ENCODE measurements around the gene UBR4.

DNA sequence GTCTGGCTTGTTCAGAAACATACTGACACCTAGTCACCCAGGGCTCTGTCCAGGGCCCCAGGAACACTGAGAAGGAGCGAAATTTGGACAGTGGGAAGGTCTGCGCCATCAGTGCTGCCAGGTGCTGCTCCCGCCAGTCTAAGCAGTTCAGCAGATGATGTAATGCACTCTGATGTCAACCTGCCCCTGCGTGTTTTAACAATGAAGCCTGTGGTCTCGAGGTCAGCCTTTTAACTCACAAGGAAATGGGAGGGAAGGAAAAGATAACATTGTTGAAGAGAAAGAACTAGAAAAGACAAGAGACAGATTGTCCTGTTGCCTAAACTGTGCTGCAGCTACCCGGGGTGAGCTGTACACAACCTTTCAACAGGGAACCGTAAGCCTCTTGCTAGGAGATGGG lies 127.0 kb downstream of the UBR4 start:
- TF ChIP-seq, protein P1, sequence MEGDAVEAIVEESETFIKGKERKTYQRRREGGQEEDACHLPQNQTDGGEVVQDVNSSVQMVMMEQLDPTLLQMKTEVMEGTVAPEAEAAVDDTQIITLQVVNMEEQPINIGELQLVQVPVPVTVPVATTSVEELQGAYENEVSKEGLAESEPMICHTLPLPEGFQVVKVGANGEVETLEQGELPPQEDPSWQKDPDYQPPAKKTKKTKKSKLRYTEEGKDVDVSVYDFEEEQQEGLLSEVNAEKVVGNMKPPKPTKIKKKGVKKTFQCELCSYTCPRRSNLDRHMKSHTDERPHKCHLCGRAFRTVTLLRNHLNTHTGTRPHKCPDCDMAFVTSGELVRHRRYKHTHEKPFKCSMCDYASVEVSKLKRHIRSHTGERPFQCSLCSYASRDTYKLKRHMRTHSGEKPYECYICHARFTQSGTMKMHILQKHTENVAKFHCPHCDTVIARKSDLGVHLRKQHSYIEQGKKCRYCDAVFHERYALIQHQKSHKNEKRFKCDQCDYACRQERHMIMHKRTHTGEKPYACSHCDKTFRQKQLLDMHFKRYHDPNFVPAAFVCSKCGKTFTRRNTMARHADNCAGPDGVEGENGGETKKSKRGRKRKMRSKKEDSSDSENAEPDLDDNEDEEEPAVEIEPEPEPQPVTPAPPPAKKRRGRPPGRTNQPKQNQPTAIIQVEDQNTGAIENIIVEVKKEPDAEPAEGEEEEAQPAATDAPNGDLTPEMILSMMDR (optimal IDR thresholded peaks at IDR 0.05 in 1 of 3, IDR thresholded peaks at IDR 0.05 in 1 of 3, conservative IDR thresholded peaks at IDR 0.05 in 1 of 3; ENCODE audit: extremely low read depth in 1 of 3, insufficient read depth in 2 of 3, low read length in 3 of 3) = no peak
- no peak for TF ChIP-seq EZH2 (IDR thresholded peaks at IDR 0.05; ENCODE audit: low read length)

Measured in keratinocyte (primary cell).